Tibial artery (tissue), 4 donors: ENCODE measurements around the gene ROR2.

Experiments used
- DNase-seq, 2 donors: peaks; one replicate each; pipeline ENCODE4 v3.0.0-alpha.2; 2019
- H3K27ac ChIP-seq, 2 donors: fragments of 200-600 bp; sonication (generic) in 1 of 2; 1 replicate in 1 of 2; 2 replicates in 1 of 2; pipeline ENCODE4 v1.5.1; 2018 to 2019; ENCODE audit warnings: mild to moderate bottlenecking in 1 of 2
- H3K27me3 ChIP-seq, 2 donors: fragments of 200-600 bp; sonication (generic) in 1 of 2; one replicate each; pipeline versions ENCODE4 v1.5.1 to v1.6.0; 2016 to 2019
- H3K36me3 ChIP-seq, 3 donors: fragments of 200-600 bp; sonication (generic) in 2 of 3; one replicate each; pipeline ENCODE4 v1.5.1; 2016 to 2019; ENCODE audit warnings: mild to moderate bottlenecking in 2 of 3
- H3K4me1 ChIP-seq, 4 donors: fragments of 200-600 bp; sonication (generic) in 2 of 4; 1 replicate in 3 of 4; 2 replicates in 1 of 4; pipeline ENCODE4 v1.5.1; 2016 to 2019
- H3K4me3 ChIP-seq, 2 donors: fragments of 200-600 bp; sonication (generic) in 1 of 2; 1 replicate in 1 of 2; 2 replicates in 1 of 2; pipeline ENCODE4 v1.5.1; 2018 to 2019; ENCODE audit warnings: mild to moderate bottlenecking in 2 of 2
- H3K9me3 ChIP-seq, 3 donors: fragments of 200-600 bp; sonication (generic) in 1 of 3; one replicate each; pipeline ENCODE4 v1.5.1; 2016 to 2019
- CTCF ChIP-seq, 2 experiments: fragments of 200-600 bp in 1 of 2; fragments of 450-650 bp in 1 of 2; IDR thresholded peaks; one replicate each; pipeline ENCODE4 v1.5.1; 2017 to 2019; ENCODE audit warnings: antibody characterized with exemption in 2 of 2, mild to moderate bottlenecking in 1 of 2, moderate library complexity in 1 of 2
- intact Hi-C: fragments of 100-400 bp; cut with DNase I; formaldehyde crosslinking; loops from one replicate; pipeline ENCODE4 v1.15.0; 2023; ENCODE audit warnings: low total_unique reads

Gene ROR2

GRCh38 chr9:91768507-91768906, 181.5 kb downstream of the ROR2 start:
- H3K27ac ChIP-seq: no peak overlapping the region
- no peak for DNase-seq
- intact Hi-C loops: no loop called here
- TF ChIP-seq CTCF (IDR thresholded peaks at IDR 0.05): no peak
- peaks cover 0 to 27% of the 10 kb centered on the region in 2 donors for H3K27me3 ChIP-seq
- H3K4me3 ChIP-seq: no peak overlapping the region
- H3K9me3 ChIP-seq: no peaks in the 10 kb centered on the region
- H3K36me3 ChIP-seq: no peaks in the 10 kb centered on the region
- H3K4me1 ChIP-seq: peaks cover 0 to 7% (median 2%) of the 10 kb centered on the region in 4 donors

- peaks cover 0 to 27% of the 10 kb centered on the region in 2 donors for H3K27me3 ChIP-seq
- no peaks in the 10 kb centered on the region for H3K9me3 ChIP-seq
- peaks cover 0 to 7% (median 2%) of the 10 kb centered on the region in 4 donors for H3K4me1 ChIP-seq
- TF ChIP-seq CTCF (IDR thresholded peaks at IDR 0.05): no peak
- no peak overlapping the region for H3K27ac ChIP-seq
- intact Hi-C loops: no loop called here
- DNase-seq: no peak
- no peak overlapping the region for H3K4me3 ChIP-seq
- no peaks in the 10 kb centered on the region for H3K36me3 ChIP-seq
Measured at GRCh38 chr9:91766315-91767069, 183.5 kb downstream of the ROR2 start.

GRCh38 chr9:91765296-91765695, 184.7 kb downstream of the ROR2 start:
- no peak overlapping the region for H3K27ac ChIP-seq
- no peaks in the 10 kb centered on the region for H3K36me3 ChIP-seq
- intact Hi-C loops: no loop called here
- DNase-seq: no peak
- H3K4me1 ChIP-seq: no peaks in the 10 kb centered on the region
- H3K9me3 ChIP-seq: no peaks in the 10 kb centered on the region
- no peak for TF ChIP-seq CTCF (IDR thresholded peaks at IDR 0.05)
- no peak overlapping the region for H3K4me3 ChIP-seq
- H3K27me3 ChIP-seq: peaks cover 0 to 27% of the 10 kb centered on the region in 2 donors

GRCh38 chr9:91764661-91765060, 185.4 kb downstream of the ROR2 start:
- Histone ChIP-seq H3K27ac (no peak overlapping the region), H3K9me3 (no peaks in the 10 kb centered on the region), H3K4me1 (no peaks in the 10 kb centered on the region), H3K36me3 (no peaks in the 10 kb centered on the region), H3K27me3 (peaks cover 0 to 24% of the 10 kb centered on the region in 2 donors), H3K4me3 (no peak overlapping the region)
- no peak for DNase-seq
- intact Hi-C loops: no loop called here
- no peak for TF ChIP-seq CTCF (IDR thresholded peaks at IDR 0.05)

- no peak for TF ChIP-seq CTCF (IDR thresholded peaks at IDR 0.05)
- Histone ChIP-seq H3K9me3 (no peaks in the 10 kb centered on the region), H3K27ac (no peak overlapping the region), H3K27me3 (peaks cover 0 to 6% of the 10 kb centered on the region in 2 donors), H3K4me1 (no peaks in the 10 kb centered on the region), H3K4me3 (no peak overlapping the region), H3K36me3 (no peaks in the 10 kb centered on the region)
- no peak for DNase-seq
- intact Hi-C loops: no loop called here
Measured at GRCh38 chr9:91761362-91761761, 188.7 kb downstream of the ROR2 start.
